Measurements from ENCODE around the gene TMEM109. TPM values are rescaled to one million over a fixed set of nuclear protein-coding genes. Genes with fewer than 3 reads are reported as not detected.

Gene TMEM109
- total and polyA plus RNA-seq, 9 of the 15 experiments (the other 6 are each of a cell fraction or from before 2014, with no cell fraction given), result 9.2 to 71.3 (median 30.5) TPM

- no peak for TF ChIP-seq REST (IDR thresholded peaks at IDR 0.05; ENCODE audit: borderline replicate concordance)
- no peak for TF ChIP-seq REST (CRISPR knock-in tag; IDR thresholded peaks at IDR 0.05; ENCODE audit: low read depth)
- TF ChIP-seq ZNF644 (tag; IDR thresholded peaks at IDR 0.05; ENCODE audit: low read depth), result no peak
- no peak for TF ChIP-seq TCF7 (IDR thresholded peaks at IDR 0.05; ENCODE audit: borderline replicate concordance)
- no peak for TF ChIP-seq ZFP1 (CRISPR knock-in tag; IDR thresholded peaks at IDR 0.05)
- no peak for TF ChIP-seq EHMT2 (IDR thresholded peaks at IDR 0.05)
- TF ChIP-seq ZBED1 (IDR thresholded peaks at IDR 0.05), result no peak
- no peak for TF ChIP-seq ZBTB1 (CRISPR knock-in tag; IDR thresholded peaks at IDR 0.05; ENCODE audit: borderline replicate concordance, low read depth)
- TF ChIP-seq CAMTA2 (CRISPR knock-in tag; conservative IDR thresholded peaks at IDR 0.05), result no peak
- no peak for TF ChIP-seq CEBPZ (IDR thresholded peaks at IDR 0.05; ENCODE audit: borderline replicate concordance, low read depth, low read length)
- no peak for TF ChIP-seq KDM1A (IDR thresholded peaks at IDR 0.05)
- no peak for TF ChIP-seq FOSL1 (tag; conservative IDR thresholded peaks at IDR 0.05)
These were observed 968 bp upstream of the TMEM109 start (continued) for GRCh38 chr11:60912851-60913528.

Data from K562 (cell line).